BE2C (cell line): ENCODE results near the gene C11orf87.

ENCODE experiments used
- DNase-seq: peaks from one replicate; pipeline ENCODE4 v3.0.0-alpha.2; 2020
- H3K27me3 ChIP-seq: fragments of 250-450 bp; sonication (Bioruptor Pico); 2 replicates; pipeline ENCODE4 v1.5.1; 2020; ENCODE audit warnings: mild to moderate bottlenecking
- H3K36me3 ChIP-seq: fragments of 250-450 bp; sonication (Bioruptor Pico); 2 replicates; pipeline ENCODE4 v1.5.1; 2020; ENCODE audit warnings: mild to moderate bottlenecking
- H3K4me1 ChIP-seq: fragments of 250-450 bp; sonication (Bioruptor Pico); 2 replicates; pipeline ENCODE4 v1.5.1; 2020
- H3K4me3 ChIP-seq: 2 replicates; pipeline ENCODE4 v1.5.1; 2011; ENCODE audit warnings: low read depth, low read length
- H3K9me3 ChIP-seq: fragments of 250-450 bp; sonication (Bioruptor Pico); 2 replicates; pipeline ENCODE4 v1.5.1; 2020
- TF ChIP-seq, protein P1 (sequence below): IDR thresholded peaks from 2 replicates; pipeline ENCODE4 v1.5.1; 2012; ENCODE audit warnings: mild to moderate bottlenecking, low read depth, low read length

C11orf87 gene

DNA sequence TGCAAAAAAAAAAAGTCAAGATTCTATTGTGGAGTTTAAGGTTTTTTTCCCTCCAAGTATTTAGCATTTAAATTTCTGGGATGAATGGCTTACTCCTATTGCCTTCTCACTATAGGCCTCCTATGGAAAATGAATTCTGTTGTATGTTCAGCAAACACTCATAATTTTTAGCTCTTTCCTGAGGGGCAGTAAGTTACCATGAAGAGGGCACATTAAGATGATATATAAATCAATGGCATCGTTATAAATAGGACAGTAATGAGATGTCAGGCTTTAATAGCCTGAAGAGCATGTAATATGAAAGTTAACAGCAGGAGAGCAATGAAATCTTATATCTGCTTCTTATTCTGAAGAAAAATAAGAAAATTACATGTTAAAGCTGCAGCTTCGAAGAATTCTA, 32.9 kb downstream of the C11orf87 start:
- Histone ChIP-seq H3K27me3 (no peaks in the 10 kb centered on the region), H3K36me3 (no peaks in the 10 kb centered on the region), H3K9me3 (no peaks in the 10 kb centered on the region), H3K4me1 (no peaks in the 10 kb centered on the region), H3K4me3 (no peak overlapping the region)
- DNase-seq = no peak
- TF ChIP-seq, protein P1, sequence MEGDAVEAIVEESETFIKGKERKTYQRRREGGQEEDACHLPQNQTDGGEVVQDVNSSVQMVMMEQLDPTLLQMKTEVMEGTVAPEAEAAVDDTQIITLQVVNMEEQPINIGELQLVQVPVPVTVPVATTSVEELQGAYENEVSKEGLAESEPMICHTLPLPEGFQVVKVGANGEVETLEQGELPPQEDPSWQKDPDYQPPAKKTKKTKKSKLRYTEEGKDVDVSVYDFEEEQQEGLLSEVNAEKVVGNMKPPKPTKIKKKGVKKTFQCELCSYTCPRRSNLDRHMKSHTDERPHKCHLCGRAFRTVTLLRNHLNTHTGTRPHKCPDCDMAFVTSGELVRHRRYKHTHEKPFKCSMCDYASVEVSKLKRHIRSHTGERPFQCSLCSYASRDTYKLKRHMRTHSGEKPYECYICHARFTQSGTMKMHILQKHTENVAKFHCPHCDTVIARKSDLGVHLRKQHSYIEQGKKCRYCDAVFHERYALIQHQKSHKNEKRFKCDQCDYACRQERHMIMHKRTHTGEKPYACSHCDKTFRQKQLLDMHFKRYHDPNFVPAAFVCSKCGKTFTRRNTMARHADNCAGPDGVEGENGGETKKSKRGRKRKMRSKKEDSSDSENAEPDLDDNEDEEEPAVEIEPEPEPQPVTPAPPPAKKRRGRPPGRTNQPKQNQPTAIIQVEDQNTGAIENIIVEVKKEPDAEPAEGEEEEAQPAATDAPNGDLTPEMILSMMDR = no peak
